ENCODE measurements around the gene ILF3.
A peak's percentile ranks its signal among the peaks of the same experiment; 100 is the strongest.

The ILF3 gene

GRCh38 chr19:10679743-10680142 lies 25.6 kb downstream of the ILF3 start:
- no peak for DNase-seq

- no peak for DNase-seq
These were observed 26.5 kb downstream of the ILF3 start for GRCh38 chr19:10680545-10681135.

DNA sequence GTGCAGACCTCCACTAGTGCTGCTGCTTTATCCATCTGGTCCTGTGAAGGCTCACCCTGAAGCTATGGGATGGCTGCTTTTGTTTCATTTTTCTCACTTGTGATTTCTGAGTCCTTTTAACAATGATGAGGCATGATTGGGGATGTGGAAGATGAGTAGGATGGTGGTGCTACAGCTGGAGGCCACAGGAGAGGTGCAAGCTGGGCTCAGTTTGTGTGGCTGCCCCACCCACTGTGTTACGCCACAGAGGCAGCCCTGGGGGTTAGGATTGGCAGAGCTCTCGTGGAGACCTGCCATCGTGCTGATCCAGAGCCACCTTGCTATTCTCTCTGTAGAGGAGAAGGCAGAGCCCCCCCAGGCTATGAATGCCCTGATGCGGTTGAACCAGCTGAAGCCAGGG lies 27.5 kb downstream of the ILF3 start:
- no peak for DNase-seq

DNA sequence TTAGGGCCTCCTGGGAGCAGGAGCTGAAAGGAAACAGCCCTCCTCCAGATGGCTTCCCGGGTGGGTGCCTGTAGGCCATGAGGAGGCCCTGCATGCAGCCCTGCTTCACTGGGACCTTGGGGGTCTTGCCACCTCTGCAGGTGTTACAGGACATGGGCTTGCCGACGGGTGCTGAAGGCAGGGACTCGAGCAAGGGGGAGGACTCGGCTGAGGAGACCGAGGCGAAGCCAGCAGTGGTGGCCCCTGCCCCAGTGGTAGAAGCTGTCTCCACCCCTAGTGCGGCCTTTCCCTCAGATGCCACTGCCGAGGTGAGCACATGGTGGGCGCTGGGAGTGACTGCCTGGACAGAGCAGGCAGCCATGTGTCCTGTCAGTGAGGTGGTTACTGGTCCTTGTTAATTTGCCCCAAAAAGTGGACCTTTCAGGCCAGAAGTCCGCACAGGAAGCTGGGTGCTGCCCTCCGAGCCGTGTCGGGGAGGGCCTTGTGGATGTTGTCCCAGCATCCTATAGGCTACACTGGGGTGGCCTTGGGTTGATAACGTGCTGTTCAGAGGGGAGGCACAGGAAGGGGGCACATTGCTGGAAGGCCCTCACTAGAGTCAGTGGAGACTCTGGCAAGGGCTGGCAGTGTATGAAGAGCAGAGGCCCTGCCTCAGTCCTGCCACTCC lies 28.4 kb downstream of the ILF3 start:
- DNase-seq = no peak

GRCh38 chr19:10683064-10683426 lies 28.9 kb downstream of the ILF3 start:
- DNase-seq = no peak

- DNase-seq = no peak
These were observed 29.4 kb downstream of the ILF3 start for GRCh38 chr19:10683582-10683981.

DNA sequence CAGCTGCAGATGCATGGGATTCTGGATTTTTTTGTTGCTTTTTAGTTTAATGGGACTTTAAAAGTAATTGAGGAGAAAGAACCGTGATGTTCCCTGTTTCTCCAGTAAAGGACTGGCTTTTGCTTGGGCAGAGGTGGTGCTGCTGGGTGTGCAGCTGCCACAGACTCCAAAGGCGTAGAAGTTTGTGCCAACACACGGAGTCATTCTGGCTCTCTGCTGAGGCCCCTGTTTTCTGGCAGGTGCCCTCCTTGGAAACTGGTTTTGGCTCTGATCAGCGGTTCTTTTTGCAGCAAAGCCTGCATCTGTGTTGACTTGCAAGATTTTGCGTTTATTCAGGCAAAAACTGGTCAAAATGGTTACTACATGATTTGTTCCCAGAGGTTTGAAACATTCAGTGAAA lies 31.1 kb downstream of the ILF3 start:
- no peak for DNase-seq

GRCh38 chr19:10686193-10686592 lies 32.0 kb downstream of the ILF3 start:
- DNase-seq = no peak

GRCh38 chr19:10686661-10687517 lies 32.7 kb downstream of the ILF3 start:
- DNase-seq = no peak

GRCh38 chr19:10687518-10688288 lies 33.6 kb downstream of the ILF3 start:
- DNase-seq = no peak

DNA sequence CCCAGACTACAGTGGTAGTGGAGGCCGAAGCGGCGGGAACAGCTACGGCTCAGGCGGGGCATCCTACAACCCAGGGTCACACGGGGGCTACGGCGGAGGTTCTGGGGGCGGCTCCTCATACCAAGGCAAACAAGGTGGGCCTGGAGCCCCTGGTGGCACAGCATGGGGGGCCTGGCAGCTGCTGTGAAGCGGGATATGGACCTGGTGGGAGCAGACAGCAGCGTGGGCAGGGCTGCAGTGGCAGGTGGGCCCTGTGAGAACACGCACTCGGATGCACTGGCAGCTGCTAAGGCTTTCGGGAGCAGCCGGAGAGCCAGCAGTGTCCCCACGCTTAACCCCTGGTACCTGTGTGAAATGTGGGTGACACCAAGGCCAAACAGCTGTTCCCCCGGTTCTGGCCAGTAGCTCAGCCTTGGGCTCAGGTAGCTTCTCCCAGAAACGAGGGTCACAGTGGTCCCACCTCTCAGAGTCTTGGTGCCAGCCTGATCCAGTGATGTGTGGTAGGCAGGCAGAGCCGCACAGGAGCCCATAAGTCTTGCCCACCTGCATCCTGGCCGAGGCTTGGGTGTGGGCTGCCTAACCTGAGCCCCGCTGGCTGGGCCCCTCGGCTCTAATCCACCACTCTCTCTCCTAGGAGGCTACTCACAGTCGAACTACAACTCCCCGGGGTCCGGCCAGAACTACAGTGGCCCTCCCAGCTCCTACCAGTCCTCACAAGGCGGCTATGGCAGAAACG lies 34.6 kb downstream of the ILF3 start:
- DNase-seq = no peak

- DNase-seq = no peak
These were observed 36.2 kb downstream of the ILF3 start for GRCh38 chr19:10690341-10690781.

GRCh38 chr19:10691178-10691881 lies 37.2 kb downstream of the ILF3 start:
- DNase-seq = no peak

- no peak for DNase-seq
These were observed 37.7 kb downstream of the ILF3 start for GRCh38 chr19:10691883-10692282.

DNA sequence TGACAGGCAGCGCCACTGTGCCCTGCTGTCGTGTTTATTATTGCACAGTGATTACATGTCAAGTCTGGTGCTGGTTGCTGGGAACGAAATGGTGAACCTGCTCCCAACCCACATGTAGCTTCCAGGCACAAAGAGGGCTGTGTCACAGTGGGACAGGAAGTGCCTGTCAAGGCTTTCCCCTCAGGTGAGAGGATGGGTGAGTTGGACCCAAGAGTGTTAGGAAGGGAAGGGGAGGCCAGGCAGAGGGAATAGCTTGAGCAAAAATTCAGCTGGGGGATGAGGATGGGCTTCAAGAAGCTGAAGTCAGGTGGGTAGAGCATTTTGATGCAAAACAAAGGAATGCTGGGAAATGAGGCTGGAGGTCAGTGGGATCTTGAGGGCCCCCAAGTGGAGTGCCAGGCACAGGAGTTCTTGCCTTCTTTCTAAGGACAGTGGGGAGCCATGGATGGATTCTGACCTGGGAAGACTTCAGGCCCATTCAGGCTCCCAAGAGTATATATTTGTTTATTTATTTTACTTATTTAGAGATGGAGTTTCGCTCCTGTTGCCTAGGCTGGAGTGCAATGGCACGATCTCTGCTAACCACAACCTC lies 38.6 kb downstream of the ILF3 start:
- peak; percentile 41 for DNase-seq

GRCh38 chr19:10694706-10695307 lies 40.7 kb downstream of the ILF3 start:
- DNase-seq = peak; percentile 71

DNA sequence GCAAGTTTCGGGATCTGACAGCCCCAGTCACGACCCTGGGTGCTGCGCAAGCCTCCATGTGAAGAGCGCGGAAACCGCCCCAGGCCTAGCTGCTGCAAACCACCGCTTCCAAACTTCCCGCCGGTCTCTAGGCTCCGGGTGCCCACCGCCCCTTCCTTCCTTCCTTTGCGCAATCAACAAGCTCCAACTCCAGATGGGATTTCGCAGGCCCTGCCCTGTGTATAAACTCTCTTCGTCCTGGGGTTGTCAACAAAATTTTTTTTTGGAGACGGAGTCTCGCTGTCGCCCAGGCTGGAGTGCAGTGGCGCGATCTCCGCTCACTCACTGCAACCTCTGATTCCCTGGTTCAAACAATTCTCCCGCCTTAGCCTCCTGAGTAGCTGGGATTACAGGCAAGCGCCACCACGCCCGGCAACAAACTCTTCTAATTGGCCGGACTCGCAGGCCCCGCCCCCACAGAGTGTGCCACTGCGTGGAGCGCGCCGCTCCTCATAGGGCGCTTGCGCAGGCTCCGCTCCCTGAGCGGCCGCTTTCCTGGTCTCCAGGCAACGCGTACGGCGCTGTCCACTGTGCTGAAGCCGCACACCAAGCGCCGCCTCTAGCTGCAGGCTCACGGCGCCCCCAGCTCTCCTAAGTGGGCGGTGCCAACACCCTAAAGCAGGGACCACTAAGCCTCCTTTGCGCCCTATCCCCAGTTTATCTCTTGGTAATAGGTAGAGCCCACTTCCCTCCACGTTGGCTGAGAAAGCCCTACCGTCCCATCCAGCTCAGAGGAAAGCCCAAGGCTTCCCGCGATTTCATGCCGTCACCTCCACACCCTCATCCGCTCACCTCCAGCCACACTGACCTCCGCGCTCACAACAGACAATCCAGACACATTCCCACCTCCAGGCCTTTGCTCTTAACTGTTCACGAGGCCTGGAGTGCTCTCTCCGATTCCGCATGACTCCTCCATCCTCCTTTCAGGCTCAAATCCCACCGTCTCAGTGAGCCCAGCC lies 41.6 kb downstream of the ILF3 start:
- peak; percentile 100 for DNase-seq

GRCh38 chr19:10699650-10700335 lies 45.6 kb downstream of the ILF3 start:
- DNase-seq = peak; percentile 93

- DNase-seq = peak; percentile 91
These were observed 47.9 kb downstream of the ILF3 start for GRCh38 chr19:10701955-10702525.
